Measurements from ENCODE around the gene GABRQ. TPM values are rescaled to one million over a fixed set of nuclear protein-coding genes. Genes with fewer than 3 reads are reported as not detected.
"Not testable (repeated sequence)": the region's sequence is repeated elsewhere in the genome, so short reads cannot be mapped to it uniquely, and the experiment has no call there.

The GABRQ gene
- total RNA-seq, 1 donor from 2014 or later, result 0.52 TPM

GRCh38 chrX:152656890-152657289, 19.2 kb downstream of the GABRQ start:
- no peaks in the 10 kb centered on the region for H3K4me1 ChIP-seq (ENCODE audit: control insufficient read depth in 3 of 3, insufficient read depth in 3 of 3, low read length in 3 of 3)
- no peaks in the 10 kb centered on the region for H3K9me3 ChIP-seq (ENCODE audit: control insufficient read depth in 3 of 3, low read length in 3 of 3)
- H3K27ac ChIP-seq (ENCODE audit: low read depth, low read length), result no peak overlapping the region
- H3K27me3 ChIP-seq (ENCODE audit: control insufficient read depth in 3 of 3, insufficient read depth in 3 of 3, low read length in 3 of 3), result peaks cover 0 to 5% (median 0%) of the 10 kb centered on the region in 3 donors
- no peaks in the 10 kb centered on the region for H3K36me3 ChIP-seq (ENCODE audit: control insufficient read depth in 3 of 3, insufficient read depth in 3 of 3, low read length in 3 of 3)
- no peak overlapping the region for H3K4me3 ChIP-seq (ENCODE audit: low read length in 3 of 3)
- H3K9ac ChIP-seq (ENCODE audit: low read depth in 1 of 3, low read length in 3 of 3), result no peak overlapping the region

DNA sequence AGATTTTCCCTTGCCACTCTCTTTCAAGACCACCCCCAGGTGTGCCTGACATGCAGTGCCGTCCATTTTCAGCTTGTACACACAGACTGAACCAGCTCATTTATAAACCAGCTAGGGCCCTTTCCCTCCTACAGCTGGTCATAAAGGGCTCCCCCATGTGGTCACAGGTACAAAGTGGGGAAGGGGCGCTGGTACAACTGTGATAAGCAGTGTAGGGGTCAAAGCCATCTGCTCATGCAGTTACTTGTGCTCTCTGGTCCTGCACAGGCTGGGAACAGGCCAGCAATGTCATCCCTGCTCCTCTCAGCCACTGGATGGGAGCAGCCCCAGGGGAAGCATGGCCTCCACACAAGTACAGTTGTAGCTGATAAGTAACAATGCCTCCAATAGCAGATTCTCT, 20.6 kb downstream of the GABRQ start:
- H3K9ac ChIP-seq (ENCODE audit: low read depth in 1 of 3, low read length in 3 of 3), result no peak overlapping the region
- peaks cover 0 to 5% (median 0%) of the 10 kb centered on the region in 3 donors for H3K27me3 ChIP-seq (ENCODE audit: control insufficient read depth in 3 of 3, insufficient read depth in 3 of 3, low read length in 3 of 3)
- no peak overlapping the region for H3K27ac ChIP-seq (ENCODE audit: low read depth, low read length)
- no peaks in the 10 kb centered on the region for H3K36me3 ChIP-seq (ENCODE audit: control insufficient read depth in 3 of 3, insufficient read depth in 3 of 3, low read length in 3 of 3)
- H3K9me3 ChIP-seq (ENCODE audit: control insufficient read depth in 3 of 3, low read length in 3 of 3), result no peaks in the 10 kb centered on the region
- H3K4me1 ChIP-seq (ENCODE audit: control insufficient read depth in 3 of 3, insufficient read depth in 3 of 3, low read length in 3 of 3), result no peaks in the 10 kb centered on the region
- H3K4me3 ChIP-seq (ENCODE audit: low read length in 3 of 3), result no peak overlapping the region

DNA sequence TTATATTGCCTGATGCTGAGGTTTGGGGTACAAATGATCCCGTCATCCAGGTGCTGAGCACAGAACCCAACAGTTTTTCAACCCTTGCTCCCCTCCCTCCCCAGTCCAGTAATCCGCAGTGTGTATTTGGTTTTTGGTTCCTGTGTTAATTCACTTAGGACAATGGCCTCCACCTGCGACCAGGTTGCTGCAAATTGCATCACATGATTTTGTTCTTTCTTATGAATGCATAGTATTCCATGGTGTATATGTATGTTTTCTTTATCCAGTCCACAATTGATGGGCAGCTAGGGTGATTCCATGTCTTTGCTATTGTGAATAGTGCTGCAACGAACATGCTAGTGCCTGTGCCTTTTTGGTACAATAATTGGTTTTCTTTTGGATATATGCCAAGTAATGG, 25.4 kb downstream of the GABRQ start:
- peaks cover 0 to 3% (median 0%) of the 10 kb centered on the region in 3 donors for H3K9me3 ChIP-seq (ENCODE audit: control insufficient read depth in 3 of 3, low read length in 3 of 3)
- no peak overlapping the region for H3K4me3 ChIP-seq (ENCODE audit: low read length in 3 of 3)
- no peak overlapping the region for H3K9ac ChIP-seq (ENCODE audit: low read depth in 1 of 3, low read length in 3 of 3)
- H3K4me1 ChIP-seq (ENCODE audit: control insufficient read depth in 3 of 3, insufficient read depth in 3 of 3, low read length in 3 of 3), result no peaks in the 10 kb centered on the region
- H3K36me3 ChIP-seq (ENCODE audit: control insufficient read depth in 3 of 3, insufficient read depth in 3 of 3, low read length in 3 of 3), result no peaks in the 10 kb centered on the region
- H3K27me3 ChIP-seq (ENCODE audit: control insufficient read depth in 3 of 3, insufficient read depth in 3 of 3, low read length in 3 of 3), result no peaks in the 10 kb centered on the region
- H3K27ac ChIP-seq (ENCODE audit: low read depth, low read length), result no peak overlapping the region

DNA sequence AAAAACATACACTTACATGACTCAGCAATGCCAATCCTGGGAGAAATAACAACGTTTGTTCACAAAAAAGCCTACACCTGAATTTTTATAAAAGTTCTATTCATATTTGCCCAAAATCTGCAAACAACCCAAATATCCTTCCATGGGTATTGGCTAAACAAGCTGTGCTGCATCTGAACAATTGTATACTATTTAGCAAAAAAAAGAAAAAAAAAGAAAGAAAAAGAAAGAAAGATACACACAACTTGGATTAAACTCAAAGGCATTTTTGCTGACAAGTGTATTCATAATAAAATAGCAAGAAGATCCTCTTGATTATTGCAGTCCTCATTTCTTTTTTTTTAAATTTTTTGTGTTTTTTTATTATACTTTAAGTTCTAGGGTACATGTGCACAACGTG, 36.4 kb downstream of the GABRQ start:
- H3K4me1 ChIP-seq (ENCODE audit: control insufficient read depth in 3 of 3, insufficient read depth in 3 of 3, low read length in 3 of 3), result no peaks in the 10 kb centered on the region
- H3K27ac ChIP-seq (ENCODE audit: low read depth, low read length), result no peak overlapping the region
- no peaks in the 10 kb centered on the region for H3K9me3 ChIP-seq (ENCODE audit: control insufficient read depth in 3 of 3, low read length in 3 of 3)
- H3K36me3 ChIP-seq (ENCODE audit: control insufficient read depth in 3 of 3, insufficient read depth in 3 of 3, low read length in 3 of 3), result no peaks in the 10 kb centered on the region
- H3K4me3 ChIP-seq (ENCODE audit: low read length in 3 of 3), result no peak overlapping the region
- H3K9ac ChIP-seq (ENCODE audit: low read depth in 1 of 3, low read length in 3 of 3), result no peak overlapping the region
- H3K27me3 ChIP-seq (ENCODE audit: control insufficient read depth in 3 of 3, insufficient read depth in 3 of 3, low read length in 3 of 3), result no peaks in the 10 kb centered on the region

GRCh38 chrX:152674652-152675051, 37.0 kb downstream of the GABRQ start:
- not testable (repeated sequence) for H3K4me3 ChIP-seq (ENCODE audit: low read length in 3 of 3); H3K9ac ChIP-seq (ENCODE audit: low read depth in 1 of 3, low read length in 3 of 3); H3K4me1 ChIP-seq (ENCODE audit: control insufficient read depth in 3 of 3, insufficient read depth in 3 of 3, low read length in 3 of 3); H3K36me3 ChIP-seq (ENCODE audit: control insufficient read depth in 3 of 3, insufficient read depth in 3 of 3, low read length in 3 of 3); H3K9me3 ChIP-seq (ENCODE audit: control insufficient read depth in 3 of 3, low read length in 3 of 3); H3K27ac ChIP-seq (ENCODE audit: low read depth, low read length); H3K27me3 ChIP-seq (ENCODE audit: control insufficient read depth in 3 of 3, insufficient read depth in 3 of 3, low read length in 3 of 3)

- not testable (repeated sequence) for H3K4me3 ChIP-seq (ENCODE audit: low read length in 3 of 3)
Observed at GRCh38 chrX:152681012-152681411, 43.3 kb downstream of the GABRQ start.

GRCh38 chrX:152697952-152698931, 60.5 kb downstream of the GABRQ start, which contains the start of gene MAGEA3:
TSS of gene MAGEA3 (plus strand) at chrX:152698794. CDS start at chrX:152700833, 2,039 bp downstream.
- not testable (repeated sequence) for H3K9ac ChIP-seq (ENCODE audit: low read depth in 1 of 3, low read length in 3 of 3); H3K27me3 ChIP-seq (ENCODE audit: control insufficient read depth in 3 of 3, insufficient read depth in 3 of 3, low read length in 3 of 3); H3K4me3 ChIP-seq (ENCODE audit: low read length in 3 of 3); H3K36me3 ChIP-seq (ENCODE audit: control insufficient read depth in 3 of 3, insufficient read depth in 3 of 3, low read length in 3 of 3); H3K4me1 ChIP-seq (ENCODE audit: control insufficient read depth in 3 of 3, insufficient read depth in 3 of 3, low read length in 3 of 3); H3K9me3 ChIP-seq (ENCODE audit: control insufficient read depth in 3 of 3, low read length in 3 of 3); H3K27ac ChIP-seq (ENCODE audit: low read depth, low read length)

More at GRCh38 chrX:152681012-152681411, 43.3 kb downstream of the GABRQ start:
- H3K27me3 ChIP-seq (ENCODE audit: control insufficient read depth in 3 of 3, insufficient read depth in 3 of 3, low read length in 3 of 3); H3K9ac ChIP-seq (ENCODE audit: low read depth in 1 of 3, low read length in 3 of 3); H3K9me3 ChIP-seq (ENCODE audit: control insufficient read depth in 3 of 3, low read length in 3 of 3); H3K27ac ChIP-seq (ENCODE audit: low read depth, low read length); H3K36me3 ChIP-seq (ENCODE audit: control insufficient read depth in 3 of 3, insufficient read depth in 3 of 3, low read length in 3 of 3); H3K4me1 ChIP-seq (ENCODE audit: control insufficient read depth in 3 of 3, insufficient read depth in 3 of 3, low read length in 3 of 3): not testable (repeated sequence)

DNA sequence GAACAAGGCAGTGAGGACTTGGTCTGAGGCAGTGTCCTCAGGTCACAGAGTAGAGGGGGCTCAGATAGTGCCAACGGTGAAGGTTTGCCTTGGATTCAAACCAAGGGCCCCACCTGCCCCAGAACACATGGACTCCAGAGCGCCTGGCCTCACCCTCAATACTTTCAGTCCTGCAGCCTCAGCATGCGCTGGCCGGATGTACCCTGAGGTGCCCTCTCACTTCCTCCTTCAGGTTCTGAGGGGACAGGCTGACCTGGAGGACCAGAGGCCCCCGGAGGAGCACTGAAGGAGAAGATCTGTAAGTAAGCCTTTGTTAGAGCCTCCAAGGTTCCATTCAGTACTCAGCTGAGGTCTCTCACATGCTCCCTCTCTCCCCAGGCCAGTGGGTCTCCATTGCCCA, 62.7 kb downstream of the GABRQ start:
- not testable (repeated sequence) for H3K27me3 ChIP-seq (ENCODE audit: control insufficient read depth in 3 of 3, insufficient read depth in 3 of 3, low read length in 3 of 3); H3K9ac ChIP-seq (ENCODE audit: low read depth in 1 of 3, low read length in 3 of 3); H3K27ac ChIP-seq (ENCODE audit: low read depth, low read length); H3K9me3 ChIP-seq (ENCODE audit: control insufficient read depth in 3 of 3, low read length in 3 of 3); H3K36me3 ChIP-seq (ENCODE audit: control insufficient read depth in 3 of 3, insufficient read depth in 3 of 3, low read length in 3 of 3); H3K4me1 ChIP-seq (ENCODE audit: control insufficient read depth in 3 of 3, insufficient read depth in 3 of 3, low read length in 3 of 3); H3K4me3 ChIP-seq (ENCODE audit: low read length in 3 of 3)

DNA sequence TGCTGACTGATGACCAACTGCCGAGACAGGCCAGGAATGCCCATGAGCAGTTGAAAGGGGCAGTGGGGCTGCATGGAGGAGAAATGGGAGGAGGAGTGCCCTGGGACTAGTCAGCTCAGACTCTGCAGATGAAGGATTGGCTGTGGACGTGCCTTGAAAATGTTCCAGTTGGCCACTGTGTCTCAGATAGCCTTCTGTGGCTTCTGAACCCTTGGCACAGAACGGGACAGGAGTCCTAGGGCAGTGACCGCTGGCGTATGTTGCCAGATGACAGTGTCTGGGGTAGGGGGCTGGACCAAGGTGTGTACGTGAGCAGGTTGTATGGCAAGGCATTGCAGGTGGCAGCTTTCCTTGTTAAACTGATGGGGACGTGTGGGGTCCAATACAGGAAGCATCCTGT, 68.8 kb downstream of the GABRQ start:
- H3K36me3 ChIP-seq (ENCODE audit: control insufficient read depth in 3 of 3, insufficient read depth in 3 of 3, low read length in 3 of 3); H3K4me3 ChIP-seq (ENCODE audit: low read length in 3 of 3); H3K9ac ChIP-seq (ENCODE audit: low read depth in 1 of 3, low read length in 3 of 3); H3K4me1 ChIP-seq (ENCODE audit: control insufficient read depth in 3 of 3, insufficient read depth in 3 of 3, low read length in 3 of 3); H3K27me3 ChIP-seq (ENCODE audit: control insufficient read depth in 3 of 3, insufficient read depth in 3 of 3, low read length in 3 of 3); H3K27ac ChIP-seq (ENCODE audit: low read depth, low read length); H3K9me3 ChIP-seq (ENCODE audit: control insufficient read depth in 3 of 3, low read length in 3 of 3): not testable (repeated sequence)
